Raji (cell line): Measurements from ENCODE around the gene HTRA3.
A peak's percentile ranks its signal among the peaks of the same experiment; 100 is the strongest.

Experiments
- POLR2A ChIP-seq: IDR thresholded peaks from 2 replicates; pipeline ENCODE4 v1.6.1; 2011; ENCODE audit warnings: low read depth, low read length, control low read depth; ENCODE audit not compliant: insufficient read depth

HTRA3 gene

GRCh38 chr4:8269535-8270417, at the start of gene HTRA3:
Gene HTRA3 (plus strand): TSS chr4:8269754. CDS start chr4:8269969, 215 bp downstream.
- no peak for TF ChIP-seq POLR2A

GRCh38 chr4:8220661-8221450, 48.7 kb upstream of the HTRA3 start:
- TF ChIP-seq POLR2A: no peak

GRCh38 chr4:8221476-8221875, 48.1 kb upstream of the HTRA3 start:
- TF ChIP-seq POLR2A: no peak

- TF ChIP-seq POLR2A: no peak
Measured at GRCh38 chr4:8221985-8222384, 47.6 kb upstream of the HTRA3 start.

- TF ChIP-seq POLR2A: no peak
Measured at GRCh38 chr4:8222609-8223388, 46.8 kb upstream of the HTRA3 start.

GRCh38 chr4:8224267-8224974, 45.1 kb upstream of the HTRA3 start:
- no peak for TF ChIP-seq POLR2A

- TF ChIP-seq POLR2A: no peak
Measured at GRCh38 chr4:8224975-8225625, 44.5 kb upstream of the HTRA3 start.

GRCh38 chr4:8225706-8226443, 43.7 kb upstream of the HTRA3 start:
- no peak for TF ChIP-seq POLR2A

GRCh38 chr4:8227201-8227770, 42.3 kb upstream of the HTRA3 start:
- no peak for TF ChIP-seq POLR2A

- no peak for TF ChIP-seq POLR2A
Measured at GRCh38 chr4:8227771-8228318, 41.7 kb upstream of the HTRA3 start.

GRCh38 chr4:8228319-8229250, 41.0 kb upstream of the HTRA3 start:
- peak; percentile 50; the same call in 1 of the 2 replicates for TF ChIP-seq POLR2A
